HG03045 (cell line): Measurements from ENCODE around the gene HBA1.
"Not testable (repeated sequence)": the region's sequence is repeated elsewhere in the genome, so short reads cannot be mapped to it uniquely, and the experiment has no call there.

Experiments used
- ATAC-seq: cut with Tn5 transposase; IDR thresholded peaks from one replicate; pipeline ENCODE4 v1.9.1; 2021; ENCODE audit warnings: mild to moderate bottlenecking, moderate library complexity; ENCODE audit not compliant: unreplicated experiment

The HBA1 gene

GRCh38 chr16:193441-193840 is 17.0 kb downstream of the HBA1 start:
- ATAC-seq = no peak

- no peak for ATAC-seq
These were observed 18.0 kb downstream of the HBA1 start for GRCh38 chr16:194516-194915.

DNA sequence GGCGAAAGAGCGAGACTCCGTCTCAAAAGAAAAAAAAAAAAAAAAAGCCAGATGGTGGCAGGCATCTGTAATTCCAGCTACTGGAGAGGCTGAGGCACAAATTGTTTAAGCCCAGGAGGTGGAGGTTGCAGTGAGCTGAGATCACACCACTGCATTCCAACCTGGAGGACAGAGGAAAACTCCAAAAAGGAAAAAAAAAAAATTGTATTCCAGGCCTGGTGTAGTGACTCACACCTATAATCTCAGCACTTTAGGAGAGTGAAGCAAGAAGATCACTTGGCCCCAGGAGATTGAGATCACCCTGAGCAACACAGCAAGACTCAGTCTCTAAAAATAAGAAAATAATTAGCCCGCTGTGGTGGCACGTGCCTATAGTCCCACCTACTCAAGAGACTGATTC is 23.9 kb downstream of the HBA1 start:
- ATAC-seq = no peak

DNA sequence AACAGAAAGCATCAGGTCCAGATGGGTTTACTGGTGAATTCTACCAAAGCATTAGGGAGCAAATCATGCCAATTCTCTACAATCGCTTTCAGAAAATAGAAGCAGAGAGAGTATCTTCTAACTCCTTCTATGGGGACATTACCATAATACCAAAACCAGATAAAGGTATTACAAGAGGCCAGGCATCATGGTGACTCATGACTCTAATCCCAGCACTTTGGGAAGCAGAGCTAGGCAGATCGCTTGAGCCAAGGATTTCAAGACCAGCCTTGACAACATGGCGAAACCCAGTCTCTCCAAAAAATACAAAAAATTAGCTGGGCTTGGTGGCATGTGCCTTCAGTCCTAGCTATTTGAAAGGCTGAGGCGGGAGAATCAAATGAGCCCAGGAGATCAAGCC is 26.8 kb downstream of the HBA1 start:
- no peak for ATAC-seq

DNA sequence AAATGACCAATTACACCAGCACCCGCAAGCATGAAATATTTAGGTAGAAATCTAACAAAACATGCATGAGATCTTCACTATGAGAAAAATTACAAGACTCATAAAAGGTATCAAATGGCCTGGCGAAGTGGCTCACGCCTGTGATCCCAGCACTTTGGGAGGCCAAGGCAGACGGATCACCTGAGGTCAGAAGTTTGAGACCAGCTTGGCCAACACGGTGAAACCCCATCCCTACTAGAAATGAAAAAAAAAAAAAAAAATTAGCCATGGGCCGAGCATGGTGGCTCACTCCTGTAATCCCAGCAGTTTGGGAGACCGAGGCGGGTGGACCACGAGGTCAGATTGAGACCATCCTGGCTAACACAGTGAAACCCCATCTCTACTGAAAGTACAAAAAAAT is 27.6 kb downstream of the HBA1 start:
- ATAC-seq = not testable (repeated sequence)

DNA sequence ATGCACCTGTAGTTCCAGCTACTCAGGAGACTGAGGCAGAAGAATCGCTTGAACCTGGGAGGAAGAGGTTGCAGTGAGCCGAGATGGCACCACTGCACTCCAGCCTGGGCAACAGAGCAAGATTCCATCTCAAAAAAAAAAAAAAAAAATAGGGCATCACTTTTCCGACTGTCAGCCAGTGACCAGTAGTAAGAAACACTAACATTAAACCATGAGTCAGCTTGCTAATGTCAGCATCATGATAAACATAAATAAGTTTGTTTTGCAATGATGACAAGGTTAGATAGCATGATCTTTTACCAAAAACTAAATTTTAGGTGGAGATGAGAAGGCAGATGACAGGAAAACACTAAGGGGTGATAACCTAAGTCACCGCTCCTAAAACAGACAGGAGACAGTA is 32.9 kb downstream of the HBA1 start:
- ATAC-seq = not testable (repeated sequence)

GRCh38 chr16:211631-212180 is 35.2 kb downstream of the HBA1 start:
- not testable (repeated sequence) for ATAC-seq

DNA sequence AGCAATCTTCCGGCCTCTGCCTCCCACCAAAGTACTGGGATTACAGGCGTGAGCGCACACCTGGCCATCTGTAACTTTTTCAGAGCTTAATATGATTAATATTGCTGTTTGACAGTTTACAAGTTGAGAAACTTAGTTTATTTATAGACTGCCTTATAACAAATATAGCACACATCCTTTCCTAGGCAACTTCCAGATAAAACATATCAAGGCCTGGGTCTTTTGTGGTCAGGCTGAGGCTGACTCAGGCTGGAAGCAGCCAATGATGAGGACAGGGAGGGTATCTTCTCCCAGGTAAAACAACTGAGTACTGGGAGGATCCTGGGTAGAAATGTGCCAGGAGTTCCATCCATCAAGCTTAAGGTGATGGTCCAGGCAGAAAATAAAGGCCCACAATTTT is 36.5 kb downstream of the HBA1 start:
- no peak for ATAC-seq

GRCh38 chr16:220021-220420 is 43.5 kb downstream of the HBA1 start:
- ATAC-seq = no peak
